H1 (cell line): Measurements from ENCODE around the gene ZSWIM9. TPM values are rescaled to one million over a fixed set of nuclear protein-coding genes. Genes with fewer than 3 reads are reported as not detected.

Experiments
- CTCF ChIA-PET: fragments of 300-600 bp; sonication (Branson Sonifier 250); formaldehyde crosslinking; loops from one replicate; lab custom pipeline; 2021; ENCODE audit not compliant: partially characterized antibody; lab: Charles Lee
- POLR2A ChIA-PET: fragments of 300-600 bp; sonication (Branson Sonifier 250); formaldehyde crosslinking; loops from one replicate; lab custom pipeline; 2021; ENCODE audit warnings: inconsistent platforms; ENCODE audit not compliant: partially characterized antibody; lab: Charles Lee
- DNase-seq, 2 experiments: peaks; one replicate each; pipeline versions ENCODE4 v3.0.0 to v3.0.0-alpha.2; 2010 to 2022; ENCODE audit warnings: low spot score in 2 of 2, low read depth in 1 of 2, mixed read lengths in 1 of 2
- FAIRE-seq: peaks from 2 replicates; lab custom pipeline; 2011; peaks lifted over from hg19 to GRCh38; lab: Jason Lieb, UNC
- H2AFZ ChIP-seq: 2 replicates; pipeline ENCODE4 v1.8.1; 2012; ENCODE audit warnings: low read length, inconsistent platforms
- H2AK5ac ChIP-seq: 2 replicates; pipeline ENCODE4 v1.6.1; 2013; ENCODE audit warnings: low read depth, low read length
- H2BK120ac ChIP-seq: replicated peaks from 2 replicates; pipeline ENCODE3; 2013; ENCODE audit warnings: low read depth, low read length, inconsistent platforms
- H2BK12ac ChIP-seq: 2 replicates; pipeline ENCODE4 v1.6.1; 2013; ENCODE audit warnings: low read depth, low read length
- H2BK15ac ChIP-seq: 2 replicates; pipeline ENCODE4 v1.6.1; 2013; ENCODE audit warnings: low read length
- H2BK20ac ChIP-seq: 2 replicates; pipeline ENCODE4 v1.6.1; 2013; ENCODE audit warnings: low read length
- H2BK5ac ChIP-seq: 2 replicates; pipeline ENCODE4 v1.6.1; 2013; ENCODE audit warnings: low read depth, low read length
- H3K14ac ChIP-seq: 2 replicates; pipeline ENCODE4 v1.6.1; 2013; ENCODE audit warnings: inconsistent platforms; ENCODE audit not compliant: insufficient read length
- H3K18ac ChIP-seq: 2 replicates; pipeline ENCODE4 v1.6.1; 2013; ENCODE audit warnings: low read length; ENCODE audit errors: extremely low read depth
- H3K23ac ChIP-seq: 2 replicates; pipeline ENCODE4 v1.6.1; 2013; ENCODE audit warnings: inconsistent platforms; ENCODE audit not compliant: insufficient read length
- H3K23me2 ChIP-seq: 2 replicates; pipeline ENCODE4 v1.6.1; 2013; ENCODE audit warnings: low read depth, low read length
- H3K27ac ChIP-seq: 2 replicates; pipeline ENCODE4 v1.6.1; 2011; ENCODE audit warnings: low read depth, low read length, inconsistent platforms
- H3K27me3 ChIP-seq, 4 experiments: replicated peaks in 1 of 4; 1 replicate in 1 of 4; 2 replicates in 3 of 4; pipeline versions ENCODE4 v1.6.1 to v1.8.1; 2011 to 2013; ENCODE audit warnings: low read length in 3 of 4, mild to moderate bottlenecking in 3 of 4, inconsistent platforms in 2 of 4, mixed read lengths in 2 of 4, moderate library complexity in 1 of 4; ENCODE audit not compliant: control insufficient read depth in 3 of 4, insufficient read depth in 3 of 4; ENCODE audit errors: extremely low read depth in 1 of 4
- H3K36me3 ChIP-seq, 4 experiments: 2 replicates each; pipeline versions ENCODE4 v1.6.1 to v1.8.1; 2011 to 2013; ENCODE audit warnings: mild to moderate bottlenecking in 4 of 4, low read length in 3 of 4, moderate library complexity in 2 of 4, control low read depth in 1 of 4, inconsistent platforms in 1 of 4; ENCODE audit not compliant: insufficient read depth in 4 of 4, control insufficient read depth in 2 of 4
- H3K4ac ChIP-seq: replicated peaks from 2 replicates; pipeline ENCODE3; 2013; ENCODE audit warnings: low read length, low read depth, mixed read lengths, inconsistent platforms; ENCODE audit not compliant: insufficient read length
- H3K4me1 ChIP-seq, 4 experiments: replicated peaks in 1 of 4; 1 replicate in 1 of 4; 2 replicates in 3 of 4; pipeline versions ENCODE4 v1.6.1 to v1.8.1; 2011 to 2013; ENCODE audit warnings: low read length in 3 of 4, inconsistent platforms in 2 of 4, mixed read lengths in 1 of 4; ENCODE audit not compliant: insufficient read depth in 4 of 4, control insufficient read depth in 3 of 4
- H3K4me2 ChIP-seq, 2 experiments: 2 replicates each; pipeline versions ENCODE4 v1.6.1 to v1.8.1; 2011 to 2013; ENCODE audit warnings: low read depth in 2 of 2, low read length in 2 of 2, control low read depth in 1 of 2, inconsistent platforms in 1 of 2, mild to moderate bottlenecking in 1 of 2; ENCODE audit not compliant: insufficient read depth in 1 of 2
- H3K4me3 ChIP-seq, 4 experiments: fragments of 200-600, 300-600 bp in 1 of 4; sonication (generic), shearing (Covaris generic), sonication (Bioruptor Twin) in 1 of 4; 2 replicates each; pipeline versions ENCODE4 v1.5.1 to v1.8.1; 2011 to 2016; ENCODE audit warnings: low read length in 4 of 4, low read depth in 3 of 4, control low read depth in 2 of 4, inconsistent platforms in 2 of 4, mild to moderate bottlenecking in 2 of 4, mixed read lengths in 1 of 4, moderate library complexity in 1 of 4; ENCODE audit not compliant: insufficient read depth in 2 of 4; ENCODE audit errors: extremely low read depth in 1 of 4
- H3K56ac ChIP-seq: replicated peaks from 2 replicates; pipeline ENCODE3; 2013; ENCODE audit warnings: low read depth, mild to moderate bottlenecking, mixed read lengths, low read length, inconsistent platforms; ENCODE audit not compliant: insufficient read length
- H3K79me1 ChIP-seq: 2 replicates; pipeline ENCODE4 v1.6.1; 2013; ENCODE audit warnings: low read depth, low read length, control low read depth
- H3K79me2 ChIP-seq, 2 experiments: 2 replicates each; pipeline versions ENCODE4 v1.6.1 to v1.8.1; 2012 to 2013; ENCODE audit warnings: low read length in 2 of 2, mild to moderate bottlenecking in 2 of 2, inconsistent platforms in 1 of 2; ENCODE audit not compliant: insufficient read depth in 2 of 2, control insufficient read depth in 1 of 2
- H3K9ac ChIP-seq, 4 experiments: replicated peaks in 1 of 4; 1 replicate in 1 of 4; 2 replicates in 3 of 4; pipeline versions ENCODE4 v1.6.1 to v1.8.1; 2011 to 2013; ENCODE audit warnings: low read depth in 3 of 4, low read length in 3 of 4, control low read depth in 2 of 4, mild to moderate bottlenecking in 2 of 4, moderate library complexity in 2 of 4, inconsistent platforms in 1 of 4; ENCODE audit errors: extremely low read depth in 1 of 4
- H3K9me3 ChIP-seq, 2 experiments: 2 replicates each; pipeline versions ENCODE4 v1.6.1 to v1.8.1; 2012 to 2013; ENCODE audit warnings: mild to moderate bottlenecking in 2 of 2, moderate library complexity in 2 of 2, control low read depth in 1 of 2, inconsistent platforms in 1 of 2, low read depth in 1 of 2, low read length in 1 of 2, mixed read lengths in 1 of 2; ENCODE audit not compliant: insufficient read depth in 2 of 2
- H4K20me1 ChIP-seq, 2 experiments: replicated peaks in 1 of 2; 2 replicates each; pipeline versions ENCODE3 to v1.8.1; 2011 to 2013; ENCODE audit warnings: inconsistent platforms in 2 of 2, low read length in 2 of 2, mild to moderate bottlenecking in 1 of 2; ENCODE audit not compliant: insufficient read depth in 2 of 2, control insufficient read depth in 1 of 2
- H4K5ac ChIP-seq: 2 replicates; pipeline ENCODE4 v1.6.1; 2013; ENCODE audit warnings: low read length, low read depth, mixed read lengths, inconsistent platforms; ENCODE audit not compliant: insufficient read length
- H4K8ac ChIP-seq: 2 replicates; pipeline ENCODE4 v1.8.0; 2013; ENCODE audit warnings: mild to moderate bottlenecking, moderate library complexity, low read length, inconsistent platforms; ENCODE audit not compliant: insufficient read depth; ENCODE audit errors: extremely low read depth
- H4K91ac ChIP-seq: replicated peaks from 2 replicates; pipeline ENCODE3; 2013; ENCODE audit warnings: low read length, mixed read lengths, inconsistent platforms; ENCODE audit not compliant: insufficient read length
- NANOG ChIP-seq: IDR thresholded peaks from 2 replicates; pipeline ENCODE4 v1.6.1; 2011; ENCODE audit warnings: low read length, low read depth, mild to moderate bottlenecking, inconsistent platforms; ENCODE audit not compliant: insufficient read depth, poor library complexity, severe bottlenecking
- POLR2AphosphoS5 ChIP-seq: IDR thresholded peaks from 2 replicates; pipeline ENCODE4 v1.6.1; 2011; ENCODE audit warnings: low read depth, low read length
- RFX5 ChIP-seq: IDR thresholded peaks from 2 replicates; pipeline ENCODE4 v1.6.1; 2011; ENCODE audit warnings: low read depth, low read length, improper control_type of control experiment, borderline replicate concordance
- RNF2 ChIP-seq: fragments of 200-900, 300-1000 bp; sonication (generic); IDR thresholded peaks from 2 replicates; pipeline ENCODE4 v1.7.1; 2016; ENCODE audit warnings: borderline replicate concordance, low read depth, mild to moderate bottlenecking, antibody characterized with exemption, low read length; ENCODE audit not compliant: poor library complexity, severe bottlenecking; ENCODE audit errors: missing control alignments
- SIN3A ChIP-seq, 2 experiments: IDR thresholded peaks in 1 of 2; conservative IDR thresholded peaks in 1 of 2; 2 replicates each; pipeline ENCODE4 v1.6.1; 2011 to 2012; ENCODE audit warnings: low read length in 2 of 2, improper control_type of control experiment in 1 of 2, low read depth in 1 of 2, mild to moderate bottlenecking in 1 of 2
- WGBS, 2 experiments: shearing (Covaris generic) in 1 of 2; methylation state at CpG; one replicate each; pipeline versions ENCODE4 v1.1.6 to v1.1.7; 2013 to 2015; ENCODE audit warnings: low lambda C conversion rate in 2 of 2, mixed read lengths in 2 of 2, inconsistent platforms in 1 of 2, low coverage in 1 of 2, missing lambda C conversion rate in 1 of 2; ENCODE audit not compliant: insufficient replicate concordance in 2 of 2, insufficient coverage in 1 of 2, insufficient read length in 1 of 2; ENCODE audit errors: extremely low coverage in 1 of 2, missing lambda C conversion rate in 1 of 2; 5-methylcytosine and 5-hydroxymethylcytosine counted together
- polyA plus RNA-seq, 7 experiments: library from polyadenylated mRNA; depleted of rRNA in 3 of 7; stranded (reverse) in 5 of 7; unstranded in 2 of 7; fragments of >200 nt in 5 of 7; fragments of 200-250 nt in 2 of 7; gene quantifications; 1 replicate in 5 of 7; 2 replicates in 1 of 7; 4 replicates in 1 of 7; pipeline versions ENCODE4 v1.2.1 to v1.2.3, GENCODE V29; 2011 to 2013; ENCODE audit warnings: missing spikeins in 2 of 7, mixed read lengths in 2 of 7
- total RNA-seq: library from RNA; stranded (reverse); fragmentation: NEBNext Ultra II Directional; extraction: Animal tissue kit (Norgen Biotek cat#: 25700); gene quantifications from 2 replicates; pipeline ENCODE4 v1.2.1, GENCODE V29; 2021
- TF ChIP-seq, protein P1 (sequence below): IDR thresholded peaks from 2 replicates; pipeline ENCODE4 v1.6.1; 2012; ENCODE audit warnings: low read length, inconsistent platforms
- TF ChIP-seq, protein P2 (sequence below), 3 experiments: IDR thresholded peaks; 1 replicate in 2 of 3; 2 replicates in 1 of 3; pipeline versions ENCODE4 v1.5.1 to v1.6.1; 2011; ENCODE audit warnings: low read length in 3 of 3, mild to moderate bottlenecking in 3 of 3, inconsistent platforms in 2 of 3, low read depth in 1 of 3, moderate library complexity in 1 of 3; ENCODE audit not compliant: insufficient read depth in 1 of 3; ENCODE audit errors: control extremely low read depth in 1 of 3

The ZSWIM9 gene
- total and polyA plus RNA-seq, 2 of the 8 experiments (the other 6 are each of a cell fraction or from before 2014, with no cell fraction given): 1.5 to 10.4 TPM

DNA sequence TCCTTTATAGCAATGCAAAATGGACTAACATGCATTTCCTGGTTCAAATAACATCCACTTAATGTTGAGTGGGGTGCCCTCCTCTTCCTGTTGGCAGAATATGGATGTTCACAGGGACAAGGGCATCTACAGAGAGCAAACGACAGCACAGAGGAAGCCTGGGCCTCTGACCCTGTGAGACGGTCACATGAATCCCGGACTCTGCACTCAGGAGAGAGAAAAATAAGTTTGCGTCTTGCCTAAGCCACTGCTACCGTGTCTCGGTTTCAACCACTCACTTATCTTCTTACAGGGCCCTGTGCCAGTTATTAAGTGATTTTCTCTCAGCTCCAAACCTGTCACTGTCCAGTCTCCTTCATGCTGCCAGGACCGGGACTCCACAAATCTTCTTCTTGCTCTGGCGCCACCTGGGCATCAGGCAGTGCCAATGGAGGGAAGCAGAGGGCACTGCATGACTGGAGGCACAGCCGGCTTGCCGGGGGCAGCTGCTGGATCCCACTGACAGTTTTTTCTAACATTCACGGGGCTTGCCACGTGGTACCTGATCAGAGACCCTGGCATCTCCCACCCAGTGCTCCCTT is 12.2 kb upstream of the ZSWIM9 start:
- Histone ChIP-seq H3K56ac (no peak overlapping the region), H2AFZ (no peak overlapping the region), H3K18ac (no peak overlapping the region), H3K4me2 (no peak overlapping the region), H3K79me1 (peaks cover 2% of the 10 kb centered on the region), H3K9me3 (no peaks in the 10 kb centered on the region), H3K9ac (no peak overlapping the region), H2AK5ac (no peak overlapping the region), H2BK15ac (no peak overlapping the region), H4K8ac (no peak overlapping the region), H4K91ac (no peak overlapping the region), H4K20me1 (peaks cover 0 to 7% of the 10 kb centered on the region in 2 experiments), H3K4me3 (no peak overlapping the region), H4K5ac (no peak overlapping the region), H3K36me3 (peaks cover 6 to 38% (median 32%) of the 10 kb centered on the region in 4 experiments; a peak in 6 of 8 replicates), H2BK12ac (no peak overlapping the region), H3K4ac (no peak overlapping the region), H3K27ac (no peak overlapping the region), H2BK120ac (no peak overlapping the region), H2BK20ac (no peak overlapping the region), H3K23ac (no peak overlapping the region), H3K23me2 (peaks cover 2% of the 10 kb centered on the region; the same call in 1 of the 2 replicates), H2BK5ac (no peak overlapping the region), H3K4me1 (no peaks in the 10 kb centered on the region), H3K27me3 (no peaks in the 10 kb centered on the region; a peak in 1 of 7 replicates), H3K14ac (no peak overlapping the region), H3K79me2 (no peaks in the 10 kb centered on the region)
- ChIA-PET CTCF (interaction anchor here (0.7 to 1.2 kb wide), 3 partner anchors 33 to 49 kb away, joined by 3 to 4 read pairs (median 4); no protein-coding TSS in a partner anchor), POLR2A (interaction anchor here (0.8 to 1.2 kb wide), 2 partner anchors 11 to 13 kb away, joined by 3 read pairs; no protein-coding TSS in a partner anchor)
- 90% methylated on average over 12 of the region's 12 CpGs; no CpG with 5 or more reads in 1 of the 2 experiments for WGBS, 2 experiments
- TF ChIP-seq POLR2AphosphoS5 (no peak), RNF2 (no peak), RFX5 (no peak), NANOG (no peak), SIN3A (conservative IDR thresholded peaks at IDR 0.05 in 1 of 2, IDR thresholded peaks at IDR 0.05 in 1 of 2; ENCODE audit: low read depth in 1 of 2, low read length in 2 of 2) (no peak)
- TF ChIP-seq, protein P1, sequence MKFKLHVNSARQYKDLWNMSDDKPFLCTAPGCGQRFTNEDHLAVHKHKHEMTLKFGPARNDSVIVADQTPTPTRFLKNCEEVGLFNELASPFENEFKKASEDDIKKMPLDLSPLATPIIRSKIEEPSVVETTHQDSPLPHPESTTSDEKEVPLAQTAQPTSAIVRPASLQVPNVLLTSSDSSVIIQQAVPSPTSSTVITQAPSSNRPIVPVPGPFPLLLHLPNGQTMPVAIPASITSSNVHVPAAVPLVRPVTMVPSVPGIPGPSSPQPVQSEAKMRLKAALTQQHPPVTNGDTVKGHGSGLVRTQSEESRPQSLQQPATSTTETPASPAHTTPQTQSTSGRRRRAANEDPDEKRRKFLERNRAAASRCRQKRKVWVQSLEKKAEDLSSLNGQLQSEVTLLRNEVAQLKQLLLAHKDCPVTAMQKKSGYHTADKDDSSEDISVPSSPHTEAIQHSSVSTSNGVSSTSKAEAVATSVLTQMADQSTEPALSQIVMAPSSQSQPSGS: no peak
- TF ChIP-seq, protein P2, sequence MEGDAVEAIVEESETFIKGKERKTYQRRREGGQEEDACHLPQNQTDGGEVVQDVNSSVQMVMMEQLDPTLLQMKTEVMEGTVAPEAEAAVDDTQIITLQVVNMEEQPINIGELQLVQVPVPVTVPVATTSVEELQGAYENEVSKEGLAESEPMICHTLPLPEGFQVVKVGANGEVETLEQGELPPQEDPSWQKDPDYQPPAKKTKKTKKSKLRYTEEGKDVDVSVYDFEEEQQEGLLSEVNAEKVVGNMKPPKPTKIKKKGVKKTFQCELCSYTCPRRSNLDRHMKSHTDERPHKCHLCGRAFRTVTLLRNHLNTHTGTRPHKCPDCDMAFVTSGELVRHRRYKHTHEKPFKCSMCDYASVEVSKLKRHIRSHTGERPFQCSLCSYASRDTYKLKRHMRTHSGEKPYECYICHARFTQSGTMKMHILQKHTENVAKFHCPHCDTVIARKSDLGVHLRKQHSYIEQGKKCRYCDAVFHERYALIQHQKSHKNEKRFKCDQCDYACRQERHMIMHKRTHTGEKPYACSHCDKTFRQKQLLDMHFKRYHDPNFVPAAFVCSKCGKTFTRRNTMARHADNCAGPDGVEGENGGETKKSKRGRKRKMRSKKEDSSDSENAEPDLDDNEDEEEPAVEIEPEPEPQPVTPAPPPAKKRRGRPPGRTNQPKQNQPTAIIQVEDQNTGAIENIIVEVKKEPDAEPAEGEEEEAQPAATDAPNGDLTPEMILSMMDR (IDR thresholded peaks at IDR 0.05; ENCODE audit: control extremely low read depth in 1 of 3, insufficient read depth in 1 of 3, low read depth in 1 of 3, low read length in 3 of 3): peak in 1 of 3 experiments; percentile 7; a peak in 1 of 4 replicates
- DNase-seq (no peak), FAIRE-seq (no peak)
